OCI-LY7 (cell line): ENCODE data around the gene DGKB.

Experiments used
- CTCF ChIP-seq: fragments of 200-600 bp; sonication (generic); conservative IDR thresholded peaks from 2 replicates; pipeline ENCODE4 v1.5.1; 2014; ENCODE audit warnings: mild to moderate bottlenecking, antibody characterized with exemption, low read length, moderate library complexity, mixed read lengths
- EZH2phosphoT487 ChIP-seq: fragments of 200-600 bp; sonication (generic); IDR thresholded peaks from 2 replicates; pipeline ENCODE4 v1.6.1; 2018; ENCODE audit warnings: low read depth, borderline replicate concordance, mild to moderate bottlenecking, mixed run types, antibody characterized with exemption, low read length, moderate library complexity, mixed read lengths

- TF ChIP-seq CTCF (no peak), EZH2phosphoT487 (no peak)
These were observed 140.8 kb downstream of the DGKB start for GRCh38 chr7:14761510-14762296.
